ENCODE measurements around the gene ZMYND11. TPM values are rescaled to one million over a fixed set of nuclear protein-coding genes. Genes with fewer than 3 reads are reported as not detected.
"Not testable (repeated sequence)": the region's sequence is repeated elsewhere in the genome, so short reads cannot be mapped to it uniquely, and the experiment has no call there.

The ZMYND11 gene
- total and polyA plus RNA-seq, 2 donors (not counting 1 experiment from before 2014, with no cell fraction given), result 57.0 to 68.4 TPM

- Histone ChIP-seq H3K27me3 (ENCODE audit: control insufficient read depth, insufficient read depth, low read length) (no peaks in the 10 kb centered on the region), H2AFZ (ENCODE audit: low read length) (no peak overlapping the region), H3K4me3 (replicated peaks in 1 of 4; ENCODE audit: control extremely low read depth in 1 of 4, insufficient read depth in 1 of 4, low read depth in 3 of 4, low read length in 4 of 4) (no peak overlapping the region), H3K4me1 (ENCODE audit: control insufficient read depth, extremely low read depth, insufficient read depth, low read length) (no peaks in the 10 kb centered on the region), H4K20me1 (ENCODE audit: control insufficient read depth, extremely low read depth, insufficient read depth, low read length) (no peaks in the 10 kb centered on the region), H3K79me2 (ENCODE audit: control insufficient read depth, insufficient read depth, low read length) (no peaks in the 10 kb centered on the region), H3K9ac (ENCODE audit: insufficient read depth, low read length) (no peak overlapping the region), H3K9me3 (ENCODE audit: control insufficient read depth, insufficient read depth, low read depth, low read length) (no peaks in the 10 kb centered on the region), H3K4me2 (ENCODE audit: extremely low read depth, insufficient read depth, low read length) (no peak overlapping the region), H3K27ac (ENCODE audit: insufficient read depth, low read length) (no peak overlapping the region), H3K36me3 (ENCODE audit: control insufficient read depth, insufficient read depth, low read length) (peaks cover 17% of the 10 kb centered on the region)
- no peak for TF ChIP-seq EZH2 (IDR thresholded peaks at IDR 0.05; ENCODE audit: low read length, missing control alignments)
- no peak for TF ChIP-seq CTCF (conservative IDR thresholded peaks at IDR 0.05 in 1 of 2, IDR thresholded peaks at IDR 0.05 in 1 of 2; ENCODE audit: low read depth in 1 of 2, low read length in 2 of 2)
- peak in 1 of 2 donors; percentile 78 for DNase-seq (ENCODE audit: low read depth in 2 of 2)
Observed at GRCh38 chr10:248307-248706, 113.1 kb downstream of the ZMYND11 start.

GRCh38 chr10:251982-252582, 116.8 kb downstream of the ZMYND11 start:
- Histone ChIP-seq H3K27me3 (ENCODE audit: control insufficient read depth, insufficient read depth, low read length) (no peaks in the 10 kb centered on the region), H3K4me2 (ENCODE audit: extremely low read depth, insufficient read depth, low read length) (no peak overlapping the region), H4K20me1 (ENCODE audit: control insufficient read depth, extremely low read depth, insufficient read depth, low read length) (no peaks in the 10 kb centered on the region), H2AFZ (ENCODE audit: low read length) (no peak overlapping the region), H3K4me1 (ENCODE audit: control insufficient read depth, extremely low read depth, insufficient read depth, low read length) (no peaks in the 10 kb centered on the region), H3K9me3 (ENCODE audit: control insufficient read depth, insufficient read depth, low read depth, low read length) (no peaks in the 10 kb centered on the region), H3K79me2 (ENCODE audit: control insufficient read depth, insufficient read depth, low read length) (no peaks in the 10 kb centered on the region), H3K9ac (ENCODE audit: insufficient read depth, low read length) (no peak overlapping the region), H3K27ac (ENCODE audit: insufficient read depth, low read length) (no peak overlapping the region), H3K4me3 (replicated peaks in 1 of 4; ENCODE audit: control extremely low read depth in 1 of 4, insufficient read depth in 1 of 4, low read depth in 3 of 4, low read length in 4 of 4) (no peak overlapping the region), H3K36me3 (ENCODE audit: control insufficient read depth, insufficient read depth, low read length) (peaks cover 11% of the 10 kb centered on the region)
- TF ChIP-seq EZH2 (IDR thresholded peaks at IDR 0.05; ENCODE audit: low read length, missing control alignments) (no peak), CTCF (conservative IDR thresholded peaks at IDR 0.05 in 1 of 2, IDR thresholded peaks at IDR 0.05 in 1 of 2; ENCODE audit: low read depth in 1 of 2, low read length in 2 of 2) (no peak)
- no peak for DNase-seq (ENCODE audit: low read depth in 2 of 2)

- no peaks in the 10 kb centered on the region for H4K20me1 ChIP-seq (ENCODE audit: control insufficient read depth, extremely low read depth, insufficient read depth, low read length)
- H3K27ac ChIP-seq (ENCODE audit: insufficient read depth, low read length), result no peak overlapping the region
- no peaks in the 10 kb centered on the region for H3K27me3 ChIP-seq (ENCODE audit: control insufficient read depth, insufficient read depth, low read length)
- H3K4me2 ChIP-seq (ENCODE audit: extremely low read depth, insufficient read depth, low read length), result no peak overlapping the region
- no peaks in the 10 kb centered on the region for H3K4me1 ChIP-seq (ENCODE audit: control insufficient read depth, extremely low read depth, insufficient read depth, low read length)
- H3K36me3 ChIP-seq (ENCODE audit: control insufficient read depth, insufficient read depth, low read length), result no peaks in the 10 kb centered on the region
- H3K79me2 ChIP-seq (ENCODE audit: control insufficient read depth, insufficient read depth, low read length), result no peaks in the 10 kb centered on the region
- no peak overlapping the region for H3K9ac ChIP-seq (ENCODE audit: insufficient read depth, low read length)
- TF ChIP-seq EZH2 (IDR thresholded peaks at IDR 0.05; ENCODE audit: low read length, missing control alignments) (no peak), CTCF (conservative IDR thresholded peaks at IDR 0.05 in 1 of 2, IDR thresholded peaks at IDR 0.05 in 1 of 2; ENCODE audit: low read depth in 1 of 2, low read length in 2 of 2) (no peak)
- H3K9me3 ChIP-seq (ENCODE audit: control insufficient read depth, insufficient read depth, low read depth, low read length), result no peaks in the 10 kb centered on the region
- no peak overlapping the region for H3K4me3 ChIP-seq (replicated peaks in 1 of 4; ENCODE audit: control extremely low read depth in 1 of 4, insufficient read depth in 1 of 4, low read depth in 3 of 4, low read length in 4 of 4)
- no peak for DNase-seq (ENCODE audit: low read depth in 2 of 2)
- no peak overlapping the region for H2AFZ ChIP-seq (ENCODE audit: low read length)
Observed at GRCh38 chr10:260819-261429, 125.7 kb downstream of the ZMYND11 start.

GRCh38 chr10:264160-265073, 129.2 kb downstream of the ZMYND11 start:
- H3K9me3 ChIP-seq (ENCODE audit: control insufficient read depth, insufficient read depth, low read depth, low read length); H2AFZ ChIP-seq (ENCODE audit: low read length); H3K4me1 ChIP-seq (ENCODE audit: control insufficient read depth, extremely low read depth, insufficient read depth, low read length); H3K79me2 ChIP-seq (ENCODE audit: control insufficient read depth, insufficient read depth, low read length); H3K4me2 ChIP-seq (ENCODE audit: extremely low read depth, insufficient read depth, low read length); H3K27ac ChIP-seq (ENCODE audit: insufficient read depth, low read length); H3K27me3 ChIP-seq (ENCODE audit: control insufficient read depth, insufficient read depth, low read length); H3K9ac ChIP-seq (ENCODE audit: insufficient read depth, low read length); H4K20me1 ChIP-seq (ENCODE audit: control insufficient read depth, extremely low read depth, insufficient read depth, low read length); H3K4me3 ChIP-seq (replicated peaks in 1 of 4; ENCODE audit: control extremely low read depth in 1 of 4, insufficient read depth in 1 of 4, low read depth in 3 of 4, low read length in 4 of 4); H3K36me3 ChIP-seq (ENCODE audit: control insufficient read depth, insufficient read depth, low read length): not testable (repeated sequence)
- peak in 1 of 2 donors; percentile 45 for DNase-seq (ENCODE audit: low read depth in 2 of 2)
